Articular chondrocyte of knee joint (primary cell): ENCODE data around the gene ENOPH1. TPM values are rescaled to one million over a fixed set of nuclear protein-coding genes. Genes with fewer than 3 reads are reported as not detected.

Experiments used
- small RNA-seq: library from RNA; depleted of rRNA; stranded (forward); fragments of <200 nt; gene quantifications from one replicate; pipeline ENCODE3, GENCODE V24; 2012
- total RNA-seq: library from RNA; depleted of rRNA; stranded (reverse); fragments of >200 nt; gene quantifications from 2 replicates; pipeline ENCODE4 v1.2.3, GENCODE V29; 2012

Gene ENOPH1
- total RNA-seq = 28.6 and 29.1 TPM in 2 replicates

GRCh38 chr4:82430193-82430963 is at the start of gene ENOPH1, which contains the start of gene HNRNPDL:
ENOPH1 (plus strand) TSS chr4:82430590; CDS start chr4:82430830, 240 bp downstream.
HNRNPDL (minus strand) TSS chr4:82430462; CDS start chr4:82429690, 772 bp downstream.

Small RNA genes within 50 kb of the gene (small RNA-seq; reads per million reads assigned to genes)
- gene RF00150 = not detected

Other genes with a start within 250 kb of the ENOPH1 start
- gene HNRNPD, start 56.6 kb upstream of the ENOPH1 start, total RNA-seq = 26.8 and 35.0 TPM in 2 replicates
- gene HNRNPDL, start 128 bp upstream of the ENOPH1 start, total RNA-seq = 143 and 201 TPM in 2 replicates
- 1.2 and 5.4 TPM in 2 replicates for gene TMEM150C, start 131.4 kb downstream of the ENOPH1 start, total RNA-seq